ENCODE data around the gene SPX. TPM values are rescaled to one million over a fixed set of nuclear protein-coding genes. Genes with fewer than 3 reads are reported as not detected.
A peak's percentile ranks its signal among the peaks of the same experiment; 100 is the strongest.

SPX gene, protein sequence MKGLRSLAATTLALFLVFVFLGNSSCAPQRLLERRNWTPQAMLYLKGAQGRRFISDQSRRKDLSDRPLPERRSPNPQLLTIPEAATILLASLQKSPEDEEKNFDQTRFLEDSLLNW
- under 1 TPM in 1 of 4 donors, not detected in 3; 0.21 TPM for total RNA-seq

GRCh38 chr12:21526053-21526452, at the start of gene SPX:
TSS of gene SPX (plus strand) at chr12:21526296. CDS start at chr12:21526473, 177 bp downstream.
- no peak within 1 kb of the TSS for H3K27ac ChIP-seq
- no peaks in the 10 kb centered on the region for H3K36me3 ChIP-seq
- H3K4me1 ChIP-seq, result peaks cover 13% of the 10 kb centered on the region
- H3K4me3 ChIP-seq, result peak within 1 kb of the TSS; percentile 55
- WGBS, result 92% methylated on average over 1 of the region's 1 CpG
- no peaks in the 10 kb centered on the region for H3K9me3 ChIP-seq
- DNase-seq (ENCODE audit: low spot score in 2 of 2), result no peak
- TF ChIP-seq, protein P1, sequence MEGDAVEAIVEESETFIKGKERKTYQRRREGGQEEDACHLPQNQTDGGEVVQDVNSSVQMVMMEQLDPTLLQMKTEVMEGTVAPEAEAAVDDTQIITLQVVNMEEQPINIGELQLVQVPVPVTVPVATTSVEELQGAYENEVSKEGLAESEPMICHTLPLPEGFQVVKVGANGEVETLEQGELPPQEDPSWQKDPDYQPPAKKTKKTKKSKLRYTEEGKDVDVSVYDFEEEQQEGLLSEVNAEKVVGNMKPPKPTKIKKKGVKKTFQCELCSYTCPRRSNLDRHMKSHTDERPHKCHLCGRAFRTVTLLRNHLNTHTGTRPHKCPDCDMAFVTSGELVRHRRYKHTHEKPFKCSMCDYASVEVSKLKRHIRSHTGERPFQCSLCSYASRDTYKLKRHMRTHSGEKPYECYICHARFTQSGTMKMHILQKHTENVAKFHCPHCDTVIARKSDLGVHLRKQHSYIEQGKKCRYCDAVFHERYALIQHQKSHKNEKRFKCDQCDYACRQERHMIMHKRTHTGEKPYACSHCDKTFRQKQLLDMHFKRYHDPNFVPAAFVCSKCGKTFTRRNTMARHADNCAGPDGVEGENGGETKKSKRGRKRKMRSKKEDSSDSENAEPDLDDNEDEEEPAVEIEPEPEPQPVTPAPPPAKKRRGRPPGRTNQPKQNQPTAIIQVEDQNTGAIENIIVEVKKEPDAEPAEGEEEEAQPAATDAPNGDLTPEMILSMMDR (IDR thresholded peaks at IDR 0.05), result no peak
- TF ChIP-seq POLR2A (IDR thresholded peaks at IDR 0.05) (no peak), POLR2AphosphoS5 (IDR thresholded peaks at IDR 0.05) (no peak), EP300 (IDR thresholded peaks at IDR 0.05) (no peak)
- H3K27me3 ChIP-seq, result peaks cover 40% of the 10 kb centered on the region

DNA sequence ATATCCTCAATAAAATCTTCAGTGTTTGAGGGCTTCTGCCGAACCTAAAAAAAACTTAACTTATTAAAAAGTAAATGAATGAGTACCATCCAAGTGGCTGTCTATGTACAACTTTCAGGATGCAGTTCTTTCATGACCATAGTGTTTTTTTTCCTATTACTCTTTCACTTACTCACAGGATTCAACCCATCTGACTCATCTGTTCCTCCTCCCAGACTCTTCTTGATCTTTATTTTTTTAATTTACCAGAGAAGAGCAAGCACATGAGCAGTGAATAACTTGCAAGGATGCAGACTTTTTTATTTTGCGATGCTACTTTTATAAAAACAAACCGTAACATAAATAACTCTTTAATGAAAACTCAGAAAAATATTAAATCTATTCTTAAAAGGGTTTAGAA, 49.1 kb upstream of the SPX start:
- Histone ChIP-seq H3K36me3 (peaks cover 66% of the 10 kb centered on the region), H3K4me1 (no peaks in the 10 kb centered on the region), H3K9me3 (no peaks in the 10 kb centered on the region), H3K27me3 (no peaks in the 10 kb centered on the region), H3K27ac (no peak overlapping the region), H3K4me3 (no peak overlapping the region)
- 95% methylated on average over 3 of the region's 3 CpGs for WGBS
- no peak for DNase-seq (ENCODE audit: low spot score in 2 of 2)
- TF ChIP-seq EP300 (IDR thresholded peaks at IDR 0.05) (no peak), POLR2A (IDR thresholded peaks at IDR 0.05) (no peak), POLR2AphosphoS5 (IDR thresholded peaks at IDR 0.05) (no peak)
- TF ChIP-seq, protein P1 (IDR thresholded peaks at IDR 0.05), result no peak

- no peaks in the 10 kb centered on the region for H3K9me3 ChIP-seq
- TF ChIP-seq POLR2AphosphoS5 (IDR thresholded peaks at IDR 0.05) (no peak), POLR2A (IDR thresholded peaks at IDR 0.05) (no peak), EP300 (IDR thresholded peaks at IDR 0.05) (no peak)
- TF ChIP-seq, protein P1 (IDR thresholded peaks at IDR 0.05), result no peak
- no peaks in the 10 kb centered on the region for H3K4me1 ChIP-seq
- H3K27ac ChIP-seq, result no peak overlapping the region
- 85% methylated on average over 10 of the region's 10 CpGs for WGBS
- no peak overlapping the region for H3K4me3 ChIP-seq
- no peaks in the 10 kb centered on the region for H3K27me3 ChIP-seq
- no peak for DNase-seq (ENCODE audit: low spot score in 2 of 2)
- peaks cover 62% of the 10 kb centered on the region for H3K36me3 ChIP-seq
These were observed 47.2 kb upstream of the SPX start for GRCh38 chr12:21478756-21479455.

- DNase-seq (ENCODE audit: low spot score in 2 of 2), result no peak
- TF ChIP-seq, protein P1 (IDR thresholded peaks at IDR 0.05), result no peak
- TF ChIP-seq EP300 (IDR thresholded peaks at IDR 0.05) (no peak), POLR2AphosphoS5 (IDR thresholded peaks at IDR 0.05) (no peak), POLR2A (IDR thresholded peaks at IDR 0.05) (no peak)
- Histone ChIP-seq H3K9me3 (no peaks in the 10 kb centered on the region), H3K27ac (no peak overlapping the region), H3K4me1 (no peaks in the 10 kb centered on the region), H3K36me3 (peaks cover 54% of the 10 kb centered on the region), H3K27me3 (no peaks in the 10 kb centered on the region), H3K4me3 (no peak overlapping the region)
- WGBS, result 87% methylated on average over 3 of the region's 3 CpGs
These were observed 42.6 kb upstream of the SPX start for GRCh38 chr12:21483531-21483930.

GRCh38 chr12:21485998-21486397, 40.1 kb upstream of the SPX start:
- no peak overlapping the region for H3K4me3 ChIP-seq
- no peaks in the 10 kb centered on the region for H3K27me3 ChIP-seq
- H3K36me3 ChIP-seq, result peaks cover 50% of the 10 kb centered on the region
- no peak for DNase-seq (ENCODE audit: low spot score in 2 of 2)
- H3K4me1 ChIP-seq, result no peaks in the 10 kb centered on the region
- H3K9me3 ChIP-seq, result no peaks in the 10 kb centered on the region
- no peak overlapping the region for H3K27ac ChIP-seq
- TF ChIP-seq POLR2AphosphoS5 (IDR thresholded peaks at IDR 0.05), result no peak

Data from suprapubic skin (tissue), 4 donors.